Dermis blood vessel endothelial cell (primary cell): Measurements from ENCODE around the gene C3orf80. TPM values are rescaled to one million over a fixed set of nuclear protein-coding genes. Genes with fewer than 3 reads are reported as not detected.
"Not testable (repeated sequence)": the region's sequence is repeated elsewhere in the genome, so short reads cannot be mapped to it uniquely, and the experiment has no call there.

Source experiments
- DNase-seq: peaks from one replicate; pipeline ENCODE4 v3.0.0; 2010
- total RNA-seq: library from RNA; depleted of rRNA; stranded (reverse); fragments of >200 nt; gene quantifications from 2 replicates; pipeline ENCODE4 v1.2.3, GENCODE V29; 2014

Gene C3orf80
- total RNA-seq, 1 donor from 2014 or later, result not detected

DNA sequence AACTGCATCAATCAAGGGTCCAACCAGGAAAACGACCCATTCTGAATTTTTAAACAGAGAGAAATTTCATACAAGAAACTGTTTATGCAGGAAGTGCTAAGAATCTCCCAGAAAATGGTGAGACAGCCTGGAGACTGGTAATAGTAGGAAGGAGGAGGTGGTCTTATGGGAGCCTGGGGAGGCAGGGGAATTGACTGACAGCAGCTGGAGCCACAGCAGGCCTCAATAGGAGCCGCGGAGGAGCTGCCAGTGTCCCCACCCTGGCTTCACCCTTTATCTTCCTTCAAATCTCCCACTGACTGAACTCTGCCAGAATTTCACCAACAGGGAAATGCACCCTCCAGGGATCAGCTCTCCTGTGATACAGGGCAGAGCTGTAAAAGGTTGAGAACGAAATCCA lies 7.5 kb upstream of the C3orf80 start:
- no peak for DNase-seq

- DNase-seq, result no peak
Measured at GRCh38 chr3:160218136-160218535, 7.1 kb upstream of the C3orf80 start.

DNA sequence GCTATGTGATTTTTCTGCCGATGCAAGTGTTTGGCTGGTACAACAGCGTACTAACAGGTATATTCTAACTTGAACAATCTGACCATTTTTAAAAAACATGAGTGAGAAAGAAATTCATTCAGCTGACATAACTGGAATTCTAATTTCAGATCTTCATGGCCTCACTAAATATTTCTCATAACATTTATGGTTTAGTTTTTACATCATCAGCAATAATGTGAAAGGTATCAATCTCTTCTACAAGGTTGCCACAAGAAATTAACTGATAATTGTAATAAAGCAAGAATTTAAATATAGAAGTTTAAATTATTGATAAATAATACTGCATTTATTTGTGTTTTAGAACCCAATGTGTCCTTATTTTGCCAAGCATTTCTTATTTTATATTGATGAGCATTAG lies 5.2 kb upstream of the C3orf80 start:
- DNase-seq, result no peak

DNA sequence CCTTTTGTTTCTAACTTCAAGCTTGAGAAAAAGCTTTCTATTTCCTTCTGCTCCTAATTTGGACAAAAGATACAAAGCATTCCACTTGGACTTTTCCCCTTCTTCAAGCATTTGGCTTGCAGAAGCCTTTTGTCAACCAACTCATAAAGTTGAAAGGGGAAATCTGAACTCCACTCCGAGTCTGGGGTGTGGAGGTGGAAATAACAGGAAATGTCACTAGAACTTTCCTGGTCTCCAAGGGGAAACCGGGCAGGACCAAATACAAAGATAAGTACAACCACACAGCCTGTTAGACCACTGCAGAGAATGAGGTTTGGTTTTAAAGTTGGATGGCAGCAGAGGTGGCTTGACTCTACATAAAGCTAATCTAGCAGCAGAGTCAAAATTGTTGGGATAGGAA lies 4.2 kb upstream of the C3orf80 start:
- peak; percentile 39 for DNase-seq

GRCh38 chr3:160224256-160224655 lies 966 bp upstream of the C3orf80 start:
- no peak for DNase-seq

- DNase-seq, result no peak
Measured at GRCh38 chr3:160224811-160225175, 429 bp upstream of the C3orf80 start.

DNA sequence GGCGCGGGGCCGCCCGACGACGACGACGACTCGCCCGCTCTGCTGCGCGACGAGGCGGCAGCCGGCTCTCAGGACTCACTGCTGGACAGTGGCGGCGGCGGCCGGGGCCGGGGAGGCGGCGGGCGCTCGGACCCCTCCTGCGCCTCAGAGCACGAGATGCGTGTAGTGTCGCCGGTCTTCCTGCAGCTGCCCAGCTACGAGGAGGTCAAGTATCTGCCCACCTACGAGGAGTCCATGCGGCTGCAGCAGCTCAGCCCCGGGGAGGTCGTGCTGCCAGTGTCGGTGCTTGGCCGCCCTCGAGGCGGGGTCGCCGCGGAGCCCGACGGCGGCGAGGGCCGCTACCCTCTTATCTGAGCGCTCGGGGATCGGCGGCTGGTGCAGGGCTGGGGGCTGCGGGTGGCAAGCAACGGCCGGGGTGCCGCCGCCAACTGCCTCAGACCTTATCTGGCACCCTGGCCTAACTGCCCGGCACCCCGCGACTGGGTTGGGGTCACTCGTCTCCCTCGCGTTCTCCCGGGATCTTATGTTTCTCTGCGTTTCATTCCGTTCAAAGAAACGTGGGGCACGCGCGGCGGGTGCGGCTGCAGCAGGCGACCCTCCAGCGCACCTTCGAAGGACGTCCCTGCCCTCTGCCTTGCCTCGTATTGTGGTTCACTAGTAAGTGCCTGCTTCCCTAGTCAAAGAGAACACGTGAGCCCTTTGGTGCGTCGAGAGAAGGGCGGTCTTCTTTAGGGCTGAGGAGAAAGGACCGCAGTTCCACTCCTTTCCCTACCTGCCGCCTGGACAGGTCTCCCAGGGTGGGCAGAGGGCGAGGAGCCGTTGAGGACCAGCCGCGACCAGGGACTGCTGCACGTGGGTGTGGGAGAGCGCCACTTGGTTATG lies 1.0 kb downstream of the C3orf80 start:
- DNase-seq, result peak; percentile 16

DNA sequence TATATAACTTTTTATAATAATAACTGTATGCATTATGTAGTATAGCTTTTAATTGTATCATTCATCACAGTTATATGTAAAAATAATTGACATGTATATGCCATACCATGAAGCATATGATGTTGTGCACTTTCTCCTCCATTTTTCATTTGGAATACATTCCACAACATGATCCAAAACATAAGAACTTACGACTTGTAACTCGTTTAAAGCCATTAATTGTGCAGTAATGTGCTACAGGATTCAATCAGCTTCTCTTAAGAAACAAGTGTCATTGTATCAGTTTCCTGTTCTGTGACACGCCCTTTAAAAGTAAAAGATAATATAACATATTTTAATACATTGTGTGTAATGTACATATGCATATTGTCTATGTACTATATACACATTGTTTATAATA lies 2.2 kb downstream of the C3orf80 start:
- DNase-seq, result no peak

- DNase-seq, result no peak
Measured at GRCh38 chr3:160232014-160232413, 6.8 kb downstream of the C3orf80 start.

DNA sequence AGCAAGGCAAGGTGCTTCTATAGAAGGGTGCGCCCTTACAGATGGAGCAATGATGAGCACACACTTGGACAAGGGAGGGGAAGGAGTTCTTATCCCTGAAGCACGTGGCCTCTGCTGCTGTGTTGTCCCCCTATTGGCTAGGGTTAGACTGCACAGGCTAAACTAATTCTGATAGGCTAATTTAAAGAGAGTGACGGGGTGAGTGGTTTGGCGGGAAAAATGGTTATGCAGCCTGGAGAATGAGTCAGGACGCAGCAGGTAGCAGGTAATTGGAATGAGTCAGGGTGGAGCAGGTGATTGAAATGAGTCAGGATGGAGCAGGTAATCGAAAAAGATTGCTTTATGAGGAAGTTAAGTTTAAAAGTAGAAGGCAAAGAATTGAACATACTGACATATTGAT lies 15.5 kb downstream of the C3orf80 start:
- not testable (repeated sequence) for DNase-seq

- DNase-seq, result no peak
Measured at GRCh38 chr3:160245261-160245800, 20.1 kb downstream of the C3orf80 start.

DNA sequence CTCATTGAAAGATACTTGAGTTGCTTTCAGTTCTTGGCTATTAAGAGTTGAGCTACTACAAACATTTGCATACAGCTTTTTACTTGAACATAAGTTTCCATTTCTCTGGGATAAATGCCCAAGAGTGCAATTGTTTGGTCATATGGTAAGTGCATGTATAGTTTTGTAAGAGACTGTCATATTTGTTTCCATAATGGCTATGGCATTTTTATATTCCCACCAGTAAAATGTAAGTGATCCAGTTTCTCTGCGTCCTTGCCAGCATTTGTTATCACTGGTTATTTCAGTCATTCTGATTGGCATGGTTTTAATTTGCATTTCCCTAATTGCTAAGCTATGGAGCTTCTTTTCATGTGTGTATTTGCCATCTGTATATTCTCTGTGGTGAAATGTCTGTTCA lies 22.5 kb downstream of the C3orf80 start:
- no peak for DNase-seq

- no peak for DNase-seq
Measured at GRCh38 chr3:160253298-160253697, 28.1 kb downstream of the C3orf80 start.

GRCh38 chr3:160257606-160258005 lies 32.4 kb downstream of the C3orf80 start:
- no peak for DNase-seq

GRCh38 chr3:160259589-160259988 lies 34.4 kb downstream of the C3orf80 start:
- no peak for DNase-seq

DNA sequence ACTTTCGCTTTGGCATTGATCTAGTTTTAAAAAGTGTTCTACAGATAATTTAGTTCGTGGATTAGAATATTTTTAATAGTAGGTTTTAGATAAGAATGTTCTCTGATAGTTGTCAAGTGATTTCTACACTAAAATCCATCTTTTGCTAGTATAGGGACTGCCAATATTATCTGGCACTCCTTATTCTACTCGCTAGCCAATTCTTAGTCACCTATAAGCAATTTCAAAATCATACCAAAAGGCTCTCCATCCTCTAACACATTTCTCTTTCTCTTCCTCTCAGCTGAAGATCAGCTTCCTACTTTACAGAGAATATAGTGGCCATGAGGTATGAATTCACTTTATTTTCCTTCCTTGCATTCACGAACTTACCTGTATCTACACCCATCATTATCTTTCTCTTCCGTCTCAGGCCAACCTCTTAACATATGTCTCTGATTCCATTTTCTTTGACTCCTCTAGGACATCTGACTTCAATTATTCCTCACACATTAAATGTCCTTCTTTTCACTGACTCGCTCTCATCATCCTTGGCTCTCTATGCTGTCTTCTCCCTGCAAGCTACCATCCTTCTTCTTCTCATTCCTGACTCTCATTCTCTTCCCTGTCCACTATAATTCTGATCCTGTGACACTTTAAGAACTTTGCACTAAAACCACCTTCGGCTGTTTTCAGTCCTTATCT lies 35.5 kb downstream of the C3orf80 start:
- DNase-seq, result no peak

- DNase-seq, result no peak
Measured at GRCh38 chr3:160265088-160265487, 39.9 kb downstream of the C3orf80 start.

Other genes with a start within 250 kb of the C3orf80 start
- 0.60 and 0.68 TPM in 2 replicates for gene IL12A, start 236.6 kb upstream of the C3orf80 start, total RNA-seq
- gene IFT80, start 173.8 kb downstream of the C3orf80 start, total RNA-seq, result 28.6 and 31.4 TPM in 2 replicates
- gene SMC4, start 174.2 kb downstream of the C3orf80 start, total RNA-seq, result 46.8 and 131 TPM in 2 replicates
- gene TRIM59, start 224.4 kb downstream of the C3orf80 start, total RNA-seq, result 19.7 and 30.5 TPM in 2 replicates